ENCODE results near the gene LRP10. TPM values are rescaled to one million over a fixed set of nuclear protein-coding genes. Genes with fewer than 3 reads are reported as not detected.

LRP10 gene
- total RNA-seq, 1 donor from 2014 or later = 124 TPM

DNA sequence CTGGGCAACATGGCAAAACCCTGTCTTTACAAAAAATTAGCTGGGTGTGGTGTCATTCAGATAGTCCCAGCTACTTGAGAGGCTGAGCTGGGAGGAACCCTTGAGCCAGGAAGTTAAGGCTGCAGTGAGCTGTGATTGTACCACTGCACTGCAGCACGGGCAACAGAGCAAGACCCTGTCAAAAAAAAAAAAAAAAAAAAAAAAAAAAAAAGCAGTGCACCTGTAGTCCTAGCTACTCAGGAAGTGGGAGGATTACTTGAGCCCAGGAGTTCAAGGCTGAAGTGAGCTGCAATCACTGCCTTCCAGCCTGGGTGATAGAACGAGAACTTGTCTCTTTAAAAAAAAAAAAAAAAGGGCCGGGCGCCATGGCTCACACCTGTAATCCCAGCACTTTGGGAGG, 17.1 kb downstream of the LRP10 start:
- H3K4me3 ChIP-seq (ENCODE audit: low read depth, low read length) = no peak overlapping the region
- no peak for TF ChIP-seq CTCF (IDR thresholded peaks at IDR 0.05; ENCODE audit: insufficient read depth, low read length, poor library complexity, severe bottlenecking)
- DNase-seq (ENCODE audit: low read depth) = no peak
- no peaks in the 10 kb centered on the region for H3K27me3 ChIP-seq (ENCODE audit: control insufficient read depth, insufficient read depth, low read length)
- no peaks in the 10 kb centered on the region for H3K36me3 ChIP-seq (ENCODE audit: control insufficient read depth, insufficient read depth, low read length)

- DNase-seq (ENCODE audit: low read depth) = no peak
- Histone ChIP-seq H3K4me3 (ENCODE audit: low read depth, low read length) (no peak overlapping the region), H3K36me3 (ENCODE audit: control insufficient read depth, insufficient read depth, low read length) (no peaks in the 10 kb centered on the region), H3K27me3 (ENCODE audit: control insufficient read depth, insufficient read depth, low read length) (no peaks in the 10 kb centered on the region)
- no peak for TF ChIP-seq CTCF (IDR thresholded peaks at IDR 0.05; ENCODE audit: insufficient read depth, low read length, poor library complexity, severe bottlenecking)
These were observed 18.9 kb downstream of the LRP10 start for GRCh38 chr14:22890416-22890815.

DNA sequence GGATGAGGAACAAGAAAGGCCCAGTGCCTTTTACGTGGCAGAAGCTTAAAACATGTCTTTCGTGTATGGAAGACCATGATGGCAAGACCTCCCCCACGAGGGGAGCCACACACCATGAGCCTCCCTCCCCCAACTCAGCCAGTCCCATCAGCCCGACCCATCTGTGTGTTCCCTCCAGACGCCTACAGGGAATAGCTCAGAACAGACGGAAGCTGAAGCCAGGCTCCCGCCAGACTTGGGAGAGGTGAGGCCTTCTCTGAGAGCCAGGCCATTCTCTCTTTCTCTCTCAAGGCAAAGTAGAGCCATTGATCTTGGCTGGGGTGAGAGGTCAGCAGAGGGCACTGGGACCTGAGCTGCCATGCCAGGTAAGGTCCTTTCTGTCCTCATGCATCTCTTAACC, 20.9 kb downstream of the LRP10 start:
- Histone ChIP-seq H3K27me3 (ENCODE audit: control insufficient read depth, insufficient read depth, low read length) (no peaks in the 10 kb centered on the region), H3K4me3 (ENCODE audit: low read depth, low read length) (no peak overlapping the region), H3K36me3 (ENCODE audit: control insufficient read depth, insufficient read depth, low read length) (no peaks in the 10 kb centered on the region)
- TF ChIP-seq CTCF (IDR thresholded peaks at IDR 0.05; ENCODE audit: insufficient read depth, low read length, poor library complexity, severe bottlenecking) = no peak
- no peak for DNase-seq (ENCODE audit: low read depth)

GRCh38 chr14:22893706-22894105, 22.2 kb downstream of the LRP10 start:
- no peak for DNase-seq (ENCODE audit: low read depth)
- no peaks in the 10 kb centered on the region for H3K36me3 ChIP-seq (ENCODE audit: control insufficient read depth, insufficient read depth, low read length)
- no peak overlapping the region for H3K4me3 ChIP-seq (ENCODE audit: low read depth, low read length)
- no peaks in the 10 kb centered on the region for H3K27me3 ChIP-seq (ENCODE audit: control insufficient read depth, insufficient read depth, low read length)
- no peak for TF ChIP-seq CTCF (IDR thresholded peaks at IDR 0.05; ENCODE audit: insufficient read depth, low read length, poor library complexity, severe bottlenecking)

DNA sequence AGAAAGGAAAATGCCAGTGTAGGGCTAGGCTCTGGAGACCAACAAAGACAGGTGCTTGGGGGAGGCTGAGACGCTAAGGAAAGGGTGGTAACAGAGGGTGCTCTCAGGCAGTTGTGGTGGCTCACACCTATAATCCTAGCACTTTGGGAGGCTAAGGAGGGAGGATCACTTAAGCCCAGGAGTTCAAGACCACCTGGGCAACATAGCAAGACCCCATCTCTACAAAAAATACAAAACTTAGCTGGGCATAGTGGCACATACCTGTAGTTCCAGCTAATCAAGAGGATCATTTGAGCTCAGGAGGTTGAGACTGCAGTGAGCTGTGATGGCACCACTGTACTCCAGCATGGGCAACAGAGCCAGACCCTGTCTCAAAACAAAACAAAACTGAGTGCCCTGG, 23.9 kb downstream of the LRP10 start:
- no peak for TF ChIP-seq CTCF (IDR thresholded peaks at IDR 0.05; ENCODE audit: insufficient read depth, low read length, poor library complexity, severe bottlenecking)

DNA sequence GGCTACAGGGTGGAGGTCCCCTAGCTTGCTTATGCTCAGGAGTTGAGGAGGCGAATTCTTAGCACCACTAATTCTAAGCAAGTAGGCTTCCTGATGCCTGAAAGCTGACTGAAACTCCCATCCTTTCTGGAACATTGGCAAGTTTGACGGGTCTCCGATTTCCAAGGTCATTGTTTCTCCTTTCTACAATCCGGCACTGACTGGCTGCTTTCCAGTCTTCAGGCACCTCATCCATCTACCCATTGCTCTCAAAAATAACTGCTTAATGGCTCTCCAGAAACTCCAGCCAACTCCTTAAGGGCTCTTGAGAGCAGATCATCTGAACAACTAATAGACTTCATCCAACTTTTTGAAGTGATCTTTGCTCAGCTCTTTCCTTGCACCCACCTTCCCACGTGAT, 24.8 kb downstream of the LRP10 start:
- DNase-seq (ENCODE audit: low read depth) = no peak
- no peak for TF ChIP-seq CTCF (IDR thresholded peaks at IDR 0.05; ENCODE audit: insufficient read depth, low read length, poor library complexity, severe bottlenecking)
- no peak overlapping the region for H3K4me3 ChIP-seq (ENCODE audit: low read depth, low read length)

More for the DNA sequence above, 23.9 kb downstream of the LRP10 start:
- Histone ChIP-seq H3K36me3 (ENCODE audit: control insufficient read depth, insufficient read depth, low read length) (no peaks in the 10 kb centered on the region), H3K27me3 (ENCODE audit: control insufficient read depth, insufficient read depth, low read length) (no peaks in the 10 kb centered on the region), H3K4me3 (ENCODE audit: low read depth, low read length) (no peak overlapping the region)
- no peak for DNase-seq (ENCODE audit: low read depth)

More for the DNA sequence above, 24.8 kb downstream of the LRP10 start:
- Histone ChIP-seq H3K27me3 (ENCODE audit: control insufficient read depth, insufficient read depth, low read length) (no peaks in the 10 kb centered on the region), H3K36me3 (ENCODE audit: control insufficient read depth, insufficient read depth, low read length) (peaks cover 2% of the 10 kb centered on the region)
